Lower leg skin (tissue), 3 donors: ENCODE results near the gene RIC8B.

Experiments used
- POLR2A ChIP-seq, 2 donors: fragments of 450-650 bp; IDR thresholded peaks; one replicate each; pipeline ENCODE4 v1.6.1; 2016 to 2017; ENCODE audit warnings: antibody characterized with exemption in 2 of 2, mild to moderate bottlenecking in 1 of 2, moderate library complexity in 1 of 2
- TF ChIP-seq, protein P1 (sequence below), 3 donors: fragments of 450-650 bp; IDR thresholded peaks; one replicate each; pipeline ENCODE4 v1.5.1; 2016; ENCODE audit warnings: antibody characterized with exemption in 3 of 3, mild to moderate bottlenecking in 3 of 3, moderate library complexity in 2 of 3

DNA sequence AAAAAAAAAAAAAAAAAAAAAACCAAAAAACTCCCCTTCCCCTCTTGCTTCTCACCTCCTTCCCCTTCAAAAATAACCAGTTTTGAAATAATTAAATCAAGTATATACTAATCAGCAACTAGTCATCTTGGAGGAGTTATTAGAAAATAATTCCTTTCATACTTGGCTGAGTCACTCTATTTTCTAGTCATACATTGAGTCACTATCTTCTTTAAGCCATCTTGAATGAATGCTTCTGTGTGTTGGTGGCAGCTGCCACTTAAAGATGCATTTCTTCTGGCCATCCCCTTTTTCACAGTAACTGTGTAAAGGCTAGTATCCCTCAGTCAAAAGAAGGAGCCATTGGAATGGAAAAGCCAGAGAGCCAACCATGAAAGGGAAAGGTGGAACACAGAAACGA, 97.0 kb downstream of the RIC8B start:
- no peak for TF ChIP-seq POLR2A (IDR thresholded peaks at IDR 0.05)
- TF ChIP-seq, protein P1, sequence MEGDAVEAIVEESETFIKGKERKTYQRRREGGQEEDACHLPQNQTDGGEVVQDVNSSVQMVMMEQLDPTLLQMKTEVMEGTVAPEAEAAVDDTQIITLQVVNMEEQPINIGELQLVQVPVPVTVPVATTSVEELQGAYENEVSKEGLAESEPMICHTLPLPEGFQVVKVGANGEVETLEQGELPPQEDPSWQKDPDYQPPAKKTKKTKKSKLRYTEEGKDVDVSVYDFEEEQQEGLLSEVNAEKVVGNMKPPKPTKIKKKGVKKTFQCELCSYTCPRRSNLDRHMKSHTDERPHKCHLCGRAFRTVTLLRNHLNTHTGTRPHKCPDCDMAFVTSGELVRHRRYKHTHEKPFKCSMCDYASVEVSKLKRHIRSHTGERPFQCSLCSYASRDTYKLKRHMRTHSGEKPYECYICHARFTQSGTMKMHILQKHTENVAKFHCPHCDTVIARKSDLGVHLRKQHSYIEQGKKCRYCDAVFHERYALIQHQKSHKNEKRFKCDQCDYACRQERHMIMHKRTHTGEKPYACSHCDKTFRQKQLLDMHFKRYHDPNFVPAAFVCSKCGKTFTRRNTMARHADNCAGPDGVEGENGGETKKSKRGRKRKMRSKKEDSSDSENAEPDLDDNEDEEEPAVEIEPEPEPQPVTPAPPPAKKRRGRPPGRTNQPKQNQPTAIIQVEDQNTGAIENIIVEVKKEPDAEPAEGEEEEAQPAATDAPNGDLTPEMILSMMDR (IDR thresholded peaks at IDR 0.05): no peak
